HG03095 (cell line): ENCODE results near the gene NRIP2.
"Not testable (repeated sequence)": the region's sequence is repeated elsewhere in the genome, so short reads cannot be mapped to it uniquely, and the experiment has no call there.

Source experiments
- ATAC-seq: cut with Tn5 transposase; IDR thresholded peaks from one replicate; pipeline ENCODE4 v1.9.1; 2021; ENCODE audit warnings: moderate library complexity; ENCODE audit not compliant: unreplicated experiment

NRIP2 gene, protein sequence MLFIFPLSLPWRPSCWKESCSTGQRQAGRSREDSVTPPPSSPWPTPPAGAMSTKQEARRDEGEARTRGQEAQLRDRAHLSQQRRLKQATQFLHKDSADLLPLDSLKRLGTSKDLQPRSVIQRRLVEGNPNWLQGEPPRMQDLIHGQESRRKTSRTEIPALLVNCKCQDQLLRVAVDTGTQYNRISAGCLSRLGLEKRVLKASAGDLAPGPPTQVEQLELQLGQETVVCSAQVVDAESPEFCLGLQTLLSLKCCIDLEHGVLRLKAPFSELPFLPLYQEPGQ

DNA sequence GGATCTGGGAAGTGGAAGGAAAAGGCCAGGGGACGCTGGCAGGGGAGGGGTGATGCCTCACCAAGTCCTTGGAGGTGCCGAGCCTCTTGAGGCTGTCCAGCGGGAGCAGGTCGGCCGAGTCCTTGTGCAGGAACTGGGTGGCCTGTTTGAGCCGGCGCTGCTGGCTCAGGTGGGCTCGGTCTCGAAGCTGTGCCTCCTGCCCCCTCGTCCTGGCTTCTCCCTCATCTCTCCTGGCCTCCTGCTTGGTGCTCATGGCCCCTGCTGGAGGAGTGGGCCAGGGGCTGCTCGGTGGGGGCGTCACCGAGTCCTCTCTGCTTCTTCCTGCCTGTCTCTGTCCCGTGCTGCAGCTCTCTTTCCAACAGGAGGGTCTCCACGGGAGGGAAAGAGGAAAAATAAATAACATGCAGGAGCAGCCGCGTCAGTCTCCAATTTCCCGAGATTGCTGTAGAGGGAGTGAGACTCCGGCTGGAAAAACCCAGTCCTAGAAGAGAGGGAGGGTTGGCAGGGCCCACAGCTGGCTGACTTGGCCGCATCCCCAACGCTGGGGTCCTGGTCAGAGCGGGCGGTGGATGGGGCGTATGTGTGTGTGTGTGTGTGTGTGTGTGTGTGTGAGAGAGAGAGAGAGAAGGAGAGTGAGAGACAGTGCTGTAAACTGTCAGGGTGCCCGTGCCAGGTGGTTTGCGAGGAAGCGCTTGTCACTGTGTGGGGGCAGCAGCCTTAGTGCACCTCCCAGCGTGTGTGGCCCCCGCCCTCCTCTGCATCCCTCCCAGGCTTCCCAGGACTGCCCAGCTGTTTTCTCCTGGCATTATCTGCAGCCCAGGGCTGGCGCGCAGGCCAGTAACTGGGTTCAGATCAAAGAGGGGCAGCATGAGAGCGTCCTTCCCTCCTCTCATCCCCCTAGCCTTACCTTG lies at the start of gene NRIP2:
TSS of gene NRIP2 (minus strand) at position 455 of the 911 bp plus-strand sequence. CDS start at position 403, 52 bp downstream.
- no peak for ATAC-seq

DNA sequence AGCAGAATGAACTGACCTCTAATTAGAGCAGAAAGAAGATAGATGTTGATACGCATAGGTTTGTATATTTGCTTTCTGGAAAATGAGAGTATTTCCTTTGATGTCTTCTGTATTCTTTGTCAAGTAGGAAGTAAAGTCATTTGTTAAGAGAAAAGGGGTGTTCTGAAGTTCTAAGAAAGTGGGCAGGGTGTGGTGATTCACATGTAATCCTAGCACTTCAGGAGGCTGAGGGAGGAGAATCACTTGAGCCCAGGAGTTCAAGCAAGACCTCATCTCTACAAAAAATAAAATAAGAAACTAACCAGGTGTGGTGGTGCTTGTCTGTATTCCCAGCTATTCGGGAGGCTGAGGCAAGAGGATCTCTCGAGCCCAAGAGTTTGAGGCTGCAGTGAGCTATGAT lies 45.0 kb upstream of the NRIP2 start:
- no peak for ATAC-seq

DNA sequence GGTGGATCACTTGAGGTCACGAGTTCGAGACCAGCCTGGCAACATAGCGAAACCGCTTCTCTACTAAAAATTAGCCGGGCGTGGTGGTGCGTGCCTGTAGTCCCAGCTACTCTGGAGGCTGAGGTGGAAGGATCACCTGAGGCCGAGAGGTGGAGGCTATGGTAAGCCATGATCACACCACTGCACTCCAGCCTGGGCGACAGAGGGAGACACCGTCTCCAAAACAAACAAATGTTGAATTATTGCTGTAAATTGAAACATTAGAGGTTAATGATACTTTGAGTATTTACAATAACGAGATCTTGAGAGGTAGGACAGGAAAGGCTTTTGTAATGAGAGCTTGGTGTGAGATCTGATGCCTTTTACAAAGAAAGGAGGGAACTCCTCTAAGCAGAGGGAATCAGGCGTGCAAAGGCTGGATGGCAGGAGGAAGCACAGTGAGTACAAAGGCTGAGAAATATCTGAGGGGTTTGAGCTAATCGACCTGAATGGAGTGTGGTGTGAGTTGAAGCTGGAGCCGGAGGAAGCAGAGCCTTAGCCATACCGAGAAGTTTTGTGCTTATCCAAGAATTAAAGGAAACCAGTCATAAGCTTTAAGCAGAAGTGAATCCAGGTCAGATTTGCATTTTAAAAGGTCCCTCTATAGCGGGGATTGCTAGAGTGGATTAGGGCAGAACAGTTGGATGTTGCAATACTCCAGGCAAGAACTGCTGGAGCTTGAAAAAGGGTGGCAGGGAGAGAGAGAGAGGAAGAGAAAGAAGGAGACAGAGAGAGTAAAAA lies 43.3 kb upstream of the NRIP2 start:
- ATAC-seq, result no peak

DNA sequence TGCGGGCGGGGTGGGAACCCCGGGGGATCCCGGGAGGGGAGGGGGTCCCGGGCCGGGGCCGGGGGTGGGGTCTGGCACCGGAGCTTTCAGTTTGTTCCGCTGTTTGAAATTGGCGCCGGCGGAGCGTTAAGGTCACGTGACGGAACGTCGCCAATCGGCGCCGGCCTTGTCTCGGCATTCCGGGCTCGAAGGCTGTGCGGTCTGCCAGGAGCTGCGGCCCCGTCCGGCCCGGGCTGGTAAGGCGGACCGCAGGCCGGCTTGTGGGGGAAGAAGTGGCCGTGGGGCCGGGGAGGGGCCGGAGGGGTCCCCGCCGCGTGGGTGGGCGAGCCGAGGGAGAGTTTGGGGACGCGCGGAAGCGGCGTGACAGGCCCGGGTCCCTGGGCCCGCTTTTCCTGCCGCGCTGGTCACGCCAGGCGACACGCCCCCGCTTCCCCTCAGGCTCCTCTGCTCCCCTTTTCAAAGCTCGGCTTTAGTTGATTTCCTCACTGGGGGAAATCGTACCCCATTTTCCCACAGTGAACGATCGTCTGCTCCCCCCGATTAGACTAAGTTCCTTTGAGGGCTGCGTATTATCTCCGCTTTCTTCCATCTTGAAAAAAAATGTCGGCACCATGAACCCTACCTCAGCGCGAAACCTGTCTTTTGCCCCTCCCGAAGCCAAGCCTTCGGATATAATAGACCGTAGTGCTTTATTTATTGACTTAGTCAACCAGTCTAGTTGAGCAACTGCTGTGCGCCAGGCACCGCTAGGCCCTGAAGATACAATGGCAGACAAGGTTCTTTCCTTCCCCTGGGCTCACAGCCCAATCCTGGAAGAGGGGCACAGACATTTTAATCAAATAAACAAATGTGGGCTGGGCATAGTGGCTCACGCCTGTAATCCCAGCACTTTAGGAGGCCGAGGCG lies 42.5 kb upstream of the NRIP2 start, which contains the start of the genes FOXM1 and RHNO1:
TSS of gene FOXM1 (minus strand) at position 128 of the 906 bp plus-strand sequence. CDS start 2,696 bp downstream, outside the sequence.
TSS of gene RHNO1 (plus strand) at position 177 of the 906 bp plus-strand sequence. CDS start 8,144 bp downstream, outside the sequence.
- ATAC-seq, result no peak

DNA sequence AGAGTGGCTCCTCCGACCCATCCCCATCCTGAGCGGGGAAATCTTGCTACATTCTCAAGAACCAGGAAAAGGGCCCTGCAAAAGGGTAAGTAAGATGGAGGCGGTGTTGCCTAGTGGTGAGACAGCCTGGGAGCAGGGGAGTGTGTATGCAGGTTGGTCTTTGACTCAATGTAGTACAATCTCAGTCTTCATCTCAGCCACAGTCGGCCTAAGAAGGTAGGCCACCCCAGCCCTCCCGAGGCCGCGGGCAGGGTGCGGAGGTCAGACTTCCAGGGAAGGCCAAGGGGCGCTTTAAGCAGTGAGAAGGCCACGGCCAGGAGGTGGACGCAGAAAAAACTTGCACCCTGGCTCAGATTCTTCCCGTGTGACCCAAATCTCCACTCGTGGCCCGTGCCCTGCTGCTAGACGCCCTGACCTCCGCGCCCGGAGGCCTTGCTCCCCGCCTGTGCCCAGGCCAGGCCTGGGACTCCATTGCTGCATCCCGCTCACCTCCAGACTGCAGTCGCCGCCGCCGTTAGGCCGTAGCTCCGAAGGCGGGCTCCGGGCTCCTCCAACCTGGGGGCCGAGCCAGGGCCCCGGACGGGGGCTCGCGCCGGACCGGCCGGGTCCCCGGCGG lies 41.7 kb upstream of the NRIP2 start:
- no peak for ATAC-seq

DNA sequence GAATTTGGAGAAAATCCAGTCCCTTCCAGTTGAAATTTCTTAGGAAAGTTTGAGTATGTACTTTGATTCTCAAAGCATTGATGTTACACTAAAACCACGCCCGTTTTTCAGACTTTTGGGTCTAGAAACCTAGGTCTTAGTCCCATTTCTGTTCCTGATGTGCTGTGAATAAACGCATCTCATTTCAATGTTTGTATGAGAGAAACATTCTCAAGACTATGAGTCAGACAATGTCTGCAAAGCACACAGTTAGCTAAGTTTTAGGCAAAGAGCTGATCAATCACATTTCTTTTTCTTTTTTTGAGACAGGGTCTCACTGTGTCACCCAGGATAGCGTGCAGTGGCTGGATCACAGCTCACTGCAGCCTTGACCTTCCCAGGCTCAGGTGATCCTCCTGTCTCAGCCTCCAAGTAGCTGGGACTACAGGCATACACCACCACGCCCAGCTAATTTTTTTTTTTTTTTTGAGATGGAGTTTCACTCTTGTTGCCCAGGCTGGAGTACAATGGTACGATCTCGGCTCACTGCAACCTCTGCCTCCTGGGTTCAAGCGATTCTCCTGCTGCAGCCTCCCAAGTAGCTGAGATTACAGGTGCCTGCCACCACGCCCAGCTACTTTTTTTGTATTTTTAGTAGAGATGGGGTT lies 34.3 kb upstream of the NRIP2 start:
- ATAC-seq, result not testable (repeated sequence)

DNA sequence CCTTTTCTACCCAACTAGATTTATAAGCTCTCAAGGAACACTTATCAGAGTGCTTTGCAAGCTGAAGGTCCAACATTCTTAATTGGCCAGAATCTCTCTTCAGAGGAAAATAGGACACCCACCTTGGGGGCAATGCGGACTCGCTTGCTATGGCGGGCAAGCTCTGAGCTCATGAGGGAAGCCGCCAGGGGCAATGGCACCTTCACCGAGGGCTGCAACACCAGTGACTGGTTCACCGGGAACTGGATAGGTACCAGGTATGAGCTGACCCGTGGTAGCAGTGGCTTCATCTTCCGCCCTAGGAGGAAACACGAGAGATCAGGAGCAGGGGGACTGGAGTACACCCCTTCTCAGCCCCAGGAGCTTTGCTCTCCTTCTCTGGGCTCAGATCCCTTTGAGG lies 29.4 kb upstream of the NRIP2 start:
- ATAC-seq, result no peak

DNA sequence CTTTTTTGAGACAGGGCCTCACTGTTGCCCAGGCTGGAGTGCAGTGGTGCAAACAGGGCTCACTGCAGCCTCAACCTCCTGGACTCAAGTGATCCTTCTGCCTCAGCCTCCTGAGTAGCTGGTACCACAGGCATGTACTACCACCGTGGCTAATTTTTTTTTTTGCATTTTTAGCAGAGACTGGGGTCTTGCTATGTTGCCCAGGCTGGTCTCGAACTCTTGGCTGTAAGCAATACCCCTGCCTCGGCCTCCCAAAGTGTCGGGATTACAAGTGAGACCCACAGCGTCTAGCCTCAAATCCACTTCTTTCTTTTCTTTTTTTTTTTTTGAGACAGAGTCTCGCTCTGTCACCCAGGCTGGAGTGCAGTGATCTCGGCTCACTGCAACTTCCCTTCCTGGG lies 28.6 kb upstream of the NRIP2 start:
- not testable (repeated sequence) for ATAC-seq

DNA sequence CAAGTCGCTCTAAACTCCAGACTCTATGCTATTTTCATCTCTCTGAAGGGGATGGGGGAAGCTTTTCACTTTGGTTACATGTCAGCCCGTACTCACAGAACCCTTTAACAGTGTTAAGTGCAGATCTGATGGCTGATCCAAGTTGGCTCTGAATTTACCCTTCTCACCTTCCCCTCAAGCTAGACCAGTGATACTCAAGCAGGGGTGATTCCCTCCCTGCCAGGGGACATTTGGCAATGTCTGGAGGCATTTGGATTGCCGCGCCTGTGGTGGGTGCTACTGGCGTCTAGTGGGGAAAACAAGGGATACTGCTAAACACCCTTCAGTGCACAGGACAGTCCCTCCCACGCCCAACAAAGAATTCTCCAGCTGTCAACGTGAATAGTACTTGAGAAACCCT lies 28.0 kb upstream of the NRIP2 start:
- no peak for ATAC-seq

DNA sequence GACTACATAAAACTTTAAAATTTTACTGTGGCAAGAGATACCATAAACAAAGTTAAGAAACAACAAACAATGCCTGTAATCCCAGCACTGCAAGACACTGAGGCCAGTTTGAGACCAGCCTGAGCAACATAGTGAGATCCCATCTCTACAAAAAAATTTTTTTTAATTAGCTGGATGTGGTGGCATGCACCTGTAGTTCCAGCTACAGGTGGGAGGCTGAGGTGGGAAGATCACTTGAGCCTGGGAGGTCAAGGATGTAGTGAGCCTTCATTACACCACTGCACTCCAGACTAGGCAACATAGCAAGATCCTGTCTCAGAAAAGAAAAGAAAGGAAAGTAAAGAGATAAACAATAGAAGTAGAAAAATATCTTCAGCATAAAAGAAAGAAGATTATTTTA lies 25.3 kb upstream of the NRIP2 start:
- no peak for ATAC-seq

DNA sequence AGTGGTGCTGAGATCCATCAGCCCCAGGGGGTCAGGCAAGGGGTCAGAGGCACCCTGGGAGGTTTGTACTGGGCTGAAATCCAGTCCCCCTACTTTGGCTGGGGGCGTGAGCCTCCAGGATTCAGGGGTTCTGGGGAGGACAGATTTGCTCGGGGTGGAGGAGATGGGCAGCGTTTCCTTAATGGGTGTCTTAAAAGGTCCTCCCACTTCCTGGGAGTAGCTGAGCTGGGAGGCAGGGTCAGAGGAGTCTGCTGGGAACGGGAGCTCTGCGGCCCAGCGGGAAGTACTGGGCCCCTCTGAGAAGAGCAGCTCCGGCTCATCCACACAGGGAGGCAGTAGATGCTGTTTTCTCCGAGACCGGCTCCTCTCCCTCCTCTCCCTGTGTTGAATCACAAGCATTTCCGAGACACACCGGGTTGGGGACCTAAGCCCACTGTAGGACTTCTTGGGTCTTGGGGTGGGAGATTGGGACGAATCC lies 24.1 kb upstream of the NRIP2 start:
- ATAC-seq, result no peak

DNA sequence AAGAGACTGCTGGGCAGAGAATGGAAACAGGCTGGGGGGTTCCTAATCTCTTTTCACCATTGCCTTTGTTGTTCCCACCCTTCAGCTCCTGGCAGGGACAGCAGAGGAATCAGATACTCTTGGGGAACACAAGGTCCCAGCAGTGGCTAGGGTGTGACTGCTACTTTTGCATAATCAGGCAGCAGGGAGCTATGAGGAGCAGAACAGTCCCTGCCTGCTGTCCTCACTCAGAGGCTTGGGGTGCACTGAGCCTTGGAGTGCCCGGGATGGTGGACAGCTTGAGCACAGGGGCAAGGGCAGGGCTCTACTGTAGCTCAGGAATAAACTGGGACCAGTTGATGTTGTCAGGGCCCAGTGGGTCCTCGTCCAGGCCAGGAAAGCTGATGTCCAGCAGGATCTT lies 23.5 kb upstream of the NRIP2 start:
- no peak for ATAC-seq

DNA sequence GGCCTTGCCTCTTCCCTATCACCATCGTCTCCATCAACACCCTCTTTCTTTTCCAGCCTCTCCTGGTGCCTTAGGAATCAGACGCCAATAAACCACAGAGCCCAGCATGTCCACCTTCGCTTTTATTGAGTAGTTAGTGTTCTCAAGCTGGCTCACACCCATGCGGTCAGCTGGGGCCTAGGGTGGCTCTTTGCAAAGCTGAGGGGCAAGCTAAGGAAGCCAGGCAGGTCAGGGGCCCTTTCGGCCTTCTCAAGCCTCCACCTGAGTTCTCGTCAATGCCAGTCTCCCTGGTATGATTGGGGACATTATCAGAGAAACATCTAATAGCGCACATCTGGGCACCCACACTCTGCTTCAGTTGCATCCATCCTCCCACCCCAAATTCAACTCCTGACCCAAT lies 22.7 kb upstream of the NRIP2 start:
- ATAC-seq, result no peak

DNA sequence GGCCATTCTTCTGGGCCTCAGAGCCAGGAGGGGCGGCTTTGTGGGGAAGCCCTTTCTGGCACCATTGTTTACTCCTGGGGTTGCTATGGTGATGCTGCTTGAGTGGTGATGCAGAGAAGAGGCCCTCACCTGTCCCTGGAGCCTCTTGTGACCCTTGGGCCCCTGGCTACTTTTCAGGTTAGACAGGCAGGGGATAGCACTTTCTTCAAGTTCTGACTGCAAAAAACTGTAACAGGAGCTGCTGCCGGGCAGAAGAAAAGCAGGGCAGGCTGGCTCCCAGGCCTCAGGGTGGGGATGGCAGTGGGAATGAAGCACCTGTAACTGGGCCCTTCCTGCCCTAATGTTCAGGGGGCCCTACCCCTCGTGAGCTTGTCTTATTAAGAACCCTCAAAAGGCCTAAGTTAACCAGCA lies 22.2 kb upstream of the NRIP2 start, which contains the start of gene TEX52:
TSS of gene TEX52 (minus strand) at position 19 of the 411 bp plus-strand sequence. CDS start at position 6, 13 bp downstream.
- no peak for ATAC-seq

DNA sequence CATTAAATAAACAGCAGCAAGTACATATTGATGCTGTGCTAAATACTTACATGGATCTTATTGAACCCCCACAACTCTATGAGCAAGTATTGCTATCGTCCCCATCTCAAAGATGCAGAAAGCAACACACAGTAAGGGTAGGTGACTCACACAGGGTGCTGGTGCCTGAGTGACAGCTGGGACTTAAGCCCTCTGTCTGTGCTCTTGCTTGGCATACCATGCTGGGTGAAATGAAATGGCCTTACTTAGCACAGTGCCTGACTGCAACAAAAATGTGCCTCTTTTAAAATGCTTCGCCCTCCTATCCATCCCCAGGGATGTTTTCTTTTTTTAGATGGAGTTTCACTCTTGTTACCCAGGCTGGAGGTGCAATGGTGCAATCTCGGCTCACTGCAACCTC lies 21.2 kb upstream of the NRIP2 start:
- ATAC-seq, result no peak

DNA sequence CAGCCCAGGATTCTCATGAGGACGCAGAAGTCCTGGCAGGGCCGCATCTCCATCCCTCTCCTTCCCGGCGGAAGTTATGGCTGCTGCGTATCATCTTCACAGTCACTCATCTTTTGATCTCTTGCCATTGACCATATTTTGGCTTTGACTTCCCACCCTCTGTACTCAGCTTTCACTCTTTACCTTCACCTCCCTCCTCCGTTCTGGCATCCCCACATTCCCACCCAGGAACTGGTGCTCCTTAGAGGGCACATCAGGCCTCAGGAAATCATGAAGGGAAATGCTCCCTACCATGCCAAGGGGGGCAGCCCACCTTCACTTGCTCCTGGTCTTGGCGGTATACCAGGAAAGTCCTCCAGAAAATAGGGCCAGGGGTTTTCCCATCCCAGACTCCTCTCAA lies 20.7 kb upstream of the NRIP2 start:
- no peak for ATAC-seq

DNA sequence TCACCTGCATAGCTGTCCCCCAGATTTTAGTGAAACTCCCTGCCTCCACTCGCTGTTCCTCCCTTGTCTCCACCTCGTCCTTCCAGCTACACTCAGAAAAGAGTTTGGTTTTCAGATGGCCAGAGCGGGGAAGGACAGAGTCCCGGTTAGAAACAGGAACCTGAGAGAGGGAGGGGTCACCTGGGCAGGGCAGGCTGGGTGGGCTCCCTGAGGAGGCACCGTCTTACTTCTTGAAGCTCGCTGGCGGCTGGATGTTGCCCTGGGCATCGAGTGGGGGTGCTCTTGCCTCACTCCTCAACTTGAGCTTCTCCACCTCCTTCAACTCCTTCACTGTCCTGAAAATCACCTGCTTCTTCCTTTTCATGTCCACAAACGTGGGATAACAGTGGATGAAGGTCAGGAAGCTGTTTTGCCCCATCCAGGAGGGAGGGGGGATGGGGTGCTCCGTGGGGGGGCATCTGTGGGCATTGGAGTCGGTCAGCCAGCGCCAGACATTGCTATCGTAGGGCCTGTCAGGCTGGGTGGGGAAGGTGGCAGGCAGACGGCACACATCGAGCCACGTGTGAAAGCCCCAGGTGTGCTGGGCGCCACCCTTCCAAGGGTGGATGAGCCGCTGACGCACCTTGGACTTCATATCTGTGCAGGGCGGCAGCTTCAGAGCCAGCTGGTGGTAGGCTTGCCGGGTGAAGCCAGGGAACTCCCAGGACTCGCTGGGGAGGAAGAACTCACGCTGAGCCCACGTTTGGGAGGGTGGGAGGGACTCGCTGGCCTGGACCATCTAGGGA lies 20.0 kb upstream of the NRIP2 start:
- no peak for ATAC-seq

DNA sequence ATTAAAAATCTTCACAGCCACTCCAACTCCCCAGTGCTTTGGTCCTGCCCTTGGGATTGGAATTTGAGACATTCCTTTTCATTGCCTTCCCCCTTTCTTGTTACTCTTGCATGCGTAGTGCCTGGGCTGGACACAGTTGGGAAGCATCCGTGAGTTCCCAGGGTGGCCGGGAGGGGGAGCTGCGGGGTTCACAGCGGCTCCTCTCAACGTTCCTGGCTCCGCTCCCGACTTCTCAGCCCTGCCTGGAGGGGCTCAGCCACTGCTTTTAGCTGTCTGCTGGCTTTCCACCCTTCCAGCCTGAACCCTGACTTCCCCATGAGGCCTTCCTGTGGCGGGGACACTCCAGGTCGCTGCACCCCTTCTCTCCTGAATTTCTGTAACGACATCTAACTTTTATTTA lies 18.8 kb upstream of the NRIP2 start:
- no peak for ATAC-seq
